Vein endothelial cell (primary cell): ENCODE measurements around the gene SPATA6L. TPM values are rescaled to one million over a fixed set of nuclear protein-coding genes. Genes with fewer than 3 reads are reported as not detected.

Experiments
- total RNA-seq: library from RNA; depleted of rRNA; stranded (reverse); fragments of >200 nt; gene quantifications from 2 replicates; pipeline ENCODE4 v1.2.3, GENCODE V29; 2012

SPATA6L gene, protein sequence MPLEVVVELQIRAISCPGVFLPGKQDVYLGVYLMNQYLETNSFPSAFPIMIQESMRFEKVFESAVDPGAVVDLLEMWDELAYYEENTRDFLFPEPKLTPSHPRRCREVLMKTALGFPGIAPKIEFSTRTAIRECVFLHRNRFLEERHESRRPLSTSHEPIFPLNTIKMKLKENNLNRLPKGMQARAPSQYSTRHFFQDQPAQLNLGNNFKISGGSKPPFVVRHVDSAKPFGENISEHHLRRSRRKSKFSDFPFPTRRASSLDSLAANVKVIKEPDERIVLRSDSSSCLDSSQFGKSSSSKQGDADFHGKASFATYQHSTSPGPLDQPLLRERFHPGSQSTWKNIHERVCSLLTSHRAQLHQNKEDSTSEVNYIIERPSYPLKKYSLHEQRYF
- 2.6 and 3.1 TPM in 2 replicates for total RNA-seq

DNA sequence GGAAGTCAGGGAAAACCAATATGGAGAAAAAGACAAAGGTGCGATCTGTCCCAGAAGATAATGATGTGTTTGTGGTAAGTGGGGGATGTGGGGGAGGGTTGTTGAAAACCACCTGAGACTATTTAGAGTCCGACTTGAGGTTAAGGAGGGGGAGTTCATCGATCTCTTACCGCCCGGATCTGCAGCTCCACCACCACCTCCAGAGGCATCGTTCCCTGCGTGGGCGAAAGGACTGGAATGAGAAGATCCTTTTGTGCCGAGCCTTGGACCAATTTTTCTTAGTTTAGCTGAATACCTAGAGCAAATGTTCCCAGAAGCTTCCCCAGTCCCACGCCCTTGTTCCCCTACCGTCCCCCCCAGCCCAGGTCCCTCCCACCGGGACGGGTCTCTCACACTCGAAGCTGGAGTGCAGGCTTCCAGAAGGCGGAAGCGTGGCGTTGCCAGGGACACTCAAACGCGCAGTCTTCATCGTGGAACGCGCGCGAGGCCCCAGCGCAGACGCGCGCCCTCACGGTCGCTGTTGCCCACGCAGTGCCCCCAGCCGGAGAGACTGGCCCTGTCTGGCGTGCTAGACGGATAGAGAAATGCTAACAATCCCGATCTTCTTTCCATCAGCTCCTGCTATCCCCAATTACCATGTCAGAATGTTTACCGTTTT lies at the start of gene SPATA6L:
TSS of gene SPATA6L (minus strand) at position 439 of the 658 bp plus-strand sequence. CDS start at position 209, 230 bp downstream.

DNA sequence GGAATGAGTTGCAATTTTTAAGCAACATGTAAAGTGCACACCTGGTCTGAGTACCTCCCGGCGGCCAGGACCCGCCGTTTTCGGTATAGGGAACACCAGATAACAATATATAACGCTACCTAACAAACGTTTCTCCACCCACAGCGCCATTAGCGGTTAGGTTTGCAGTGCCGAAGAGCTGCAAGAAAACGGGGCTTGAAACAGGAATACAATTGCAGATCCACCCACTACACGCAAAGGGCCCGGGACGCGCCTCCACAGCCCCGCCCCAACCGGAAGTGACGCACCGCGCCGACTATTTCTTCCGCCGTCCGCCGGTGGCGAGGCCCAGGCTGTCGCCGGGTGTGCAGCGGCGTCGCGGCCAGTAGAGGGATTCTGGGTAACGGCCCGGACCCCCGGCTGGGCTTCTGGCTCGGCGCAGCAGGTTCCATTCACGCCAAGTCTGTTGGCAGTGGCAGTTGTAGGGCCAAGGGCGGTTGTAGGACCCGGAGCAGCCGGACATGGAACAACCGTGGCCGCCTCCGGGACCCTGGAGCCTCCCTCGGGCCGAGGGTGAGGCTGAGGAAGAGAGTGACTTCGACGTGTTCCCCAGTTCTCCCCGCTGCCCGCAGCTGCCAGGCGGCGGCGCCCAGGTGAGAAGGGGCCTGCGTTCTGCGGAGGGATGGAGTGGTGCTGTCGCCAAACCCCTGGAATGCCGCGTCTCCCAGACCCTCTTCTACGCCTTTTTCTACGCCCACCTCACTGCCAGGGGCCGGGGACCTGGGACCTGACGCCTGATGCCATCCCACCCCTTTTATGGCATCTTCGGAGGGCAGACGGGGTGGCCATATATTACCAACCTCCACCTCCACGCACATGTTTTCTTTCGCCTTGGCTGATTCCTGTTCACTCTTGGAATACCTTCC lies 13.2 kb upstream of the SPATA6L start, which contains the start of gene CDC37L1:
TSS of gene CDC37L1 (plus strand) at position 302 of the 905 bp plus-strand sequence. CDS start at position 501, 199 bp downstream.

DNA sequence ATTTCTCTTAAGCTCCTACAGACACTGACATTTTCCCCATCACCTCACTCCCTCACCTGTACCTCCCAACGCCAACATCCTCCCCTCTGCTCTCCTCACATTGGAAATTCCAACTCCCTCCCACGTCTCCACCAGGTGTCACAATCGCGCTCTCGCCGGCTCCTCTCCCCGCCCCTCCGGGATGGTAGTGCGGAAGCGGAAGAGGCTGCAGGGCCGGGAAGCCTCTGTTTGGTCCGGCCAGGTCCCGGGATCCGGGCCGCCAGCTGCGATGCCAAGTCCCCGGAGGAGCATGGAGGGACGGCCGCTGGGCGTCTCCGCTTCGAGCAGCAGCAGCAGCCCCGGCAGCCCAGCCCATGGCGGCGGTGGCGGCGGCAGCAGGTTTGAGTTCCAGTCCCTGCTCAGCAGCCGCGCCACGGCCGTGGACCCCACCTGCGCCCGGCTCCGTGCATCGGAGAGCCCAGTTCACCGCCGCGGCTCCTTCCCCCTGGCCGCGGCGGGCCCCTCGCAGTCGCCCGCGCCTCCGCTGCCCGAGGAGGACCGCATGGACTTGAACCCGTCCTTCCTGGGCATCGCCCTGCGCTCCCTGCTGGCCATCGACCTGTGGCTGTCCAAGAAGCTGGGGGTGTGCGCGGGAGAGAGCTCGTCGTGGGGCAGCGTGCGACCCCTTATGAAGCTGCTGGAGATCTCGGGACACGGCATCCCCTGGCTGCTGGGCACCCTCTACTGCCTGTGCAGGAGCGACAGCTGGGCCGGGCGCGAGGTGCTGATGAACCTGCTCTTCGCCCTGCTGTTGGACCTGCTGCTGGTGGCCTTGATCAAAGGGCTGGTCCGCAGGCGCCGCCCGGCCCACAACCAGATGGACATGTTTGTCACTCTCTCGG lies 3.9 kb downstream of the SPATA6L start, which contains the start of gene PLPP6:
TSS of gene PLPP6 (plus strand) at position 187 of the 881 bp plus-strand sequence. CDS start at position 269, 82 bp downstream.

Other genes starting within 250 kb of the SPATA6L start
- gene SLC1A1, start 176.0 kb downstream of the SPATA6L start, total RNA-seq = 20.2 and 24.5 TPM in 2 replicates
- gene PLPP6, start 4.2 kb downstream of the SPATA6L start, total RNA-seq = 8.8 and 9.5 TPM in 2 replicates
- gene CDC37L1, start 13.1 kb upstream of the SPATA6L start, total RNA-seq = 8.5 and 10.6 TPM in 2 replicates
- 55.9 and 64.5 TPM in 2 replicates for gene AK3, start 74.7 kb upstream of the SPATA6L start, total RNA-seq
- 13.4 and 18.2 TPM in 2 replicates for gene RCL1, start 126.5 kb upstream of the SPATA6L start, total RNA-seq